Measurements from ENCODE around the gene CTNND2. TPM values are rescaled to one million over a fixed set of nuclear protein-coding genes. Genes with fewer than 3 reads are reported as not detected.

Gene CTNND2
- total RNA-seq, 1 donor from 2014 or later = 2.5 TPM

DNA sequence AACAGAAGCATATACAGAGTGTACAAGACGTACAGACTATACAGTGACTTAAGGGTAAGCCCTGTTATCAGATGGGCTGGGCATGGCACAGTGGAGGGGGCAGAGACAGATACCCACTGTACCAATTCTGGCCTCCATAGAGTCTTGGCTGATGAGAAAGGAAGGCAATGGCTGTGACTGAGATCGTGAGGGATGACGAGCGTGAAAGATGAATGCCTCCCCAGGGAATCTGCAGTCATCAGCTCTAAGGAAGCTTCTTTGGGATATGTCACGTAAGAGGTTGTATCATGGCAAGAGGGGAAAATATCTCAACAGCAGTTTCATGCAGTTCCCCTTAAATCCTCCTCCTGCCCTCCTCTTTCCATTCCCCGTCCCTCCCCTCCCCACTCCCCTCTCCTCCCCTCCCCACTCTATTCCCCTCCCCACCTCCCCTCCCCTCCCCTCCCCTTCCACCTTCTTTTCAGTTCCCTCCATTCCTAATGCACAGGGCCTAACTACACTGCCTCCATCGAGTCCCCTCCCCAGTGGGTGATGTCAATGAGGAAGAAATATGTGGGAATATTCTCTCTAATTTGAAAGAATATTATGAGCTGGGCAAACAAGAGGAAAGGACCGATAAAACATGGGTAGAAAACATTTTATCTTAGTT, 916.8 kb downstream of the CTNND2 start:
- H3K9me3 Mint-ChIP-seq (ENCODE audit: unreplicated experiment) = no peaks in the 10 kb centered on the region
- H3K4me3 Mint-ChIP-seq (ENCODE audit: unreplicated experiment) = no peak overlapping the region
- TF ChIP-seq, protein P1, sequence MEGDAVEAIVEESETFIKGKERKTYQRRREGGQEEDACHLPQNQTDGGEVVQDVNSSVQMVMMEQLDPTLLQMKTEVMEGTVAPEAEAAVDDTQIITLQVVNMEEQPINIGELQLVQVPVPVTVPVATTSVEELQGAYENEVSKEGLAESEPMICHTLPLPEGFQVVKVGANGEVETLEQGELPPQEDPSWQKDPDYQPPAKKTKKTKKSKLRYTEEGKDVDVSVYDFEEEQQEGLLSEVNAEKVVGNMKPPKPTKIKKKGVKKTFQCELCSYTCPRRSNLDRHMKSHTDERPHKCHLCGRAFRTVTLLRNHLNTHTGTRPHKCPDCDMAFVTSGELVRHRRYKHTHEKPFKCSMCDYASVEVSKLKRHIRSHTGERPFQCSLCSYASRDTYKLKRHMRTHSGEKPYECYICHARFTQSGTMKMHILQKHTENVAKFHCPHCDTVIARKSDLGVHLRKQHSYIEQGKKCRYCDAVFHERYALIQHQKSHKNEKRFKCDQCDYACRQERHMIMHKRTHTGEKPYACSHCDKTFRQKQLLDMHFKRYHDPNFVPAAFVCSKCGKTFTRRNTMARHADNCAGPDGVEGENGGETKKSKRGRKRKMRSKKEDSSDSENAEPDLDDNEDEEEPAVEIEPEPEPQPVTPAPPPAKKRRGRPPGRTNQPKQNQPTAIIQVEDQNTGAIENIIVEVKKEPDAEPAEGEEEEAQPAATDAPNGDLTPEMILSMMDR (IDR thresholded peaks at IDR 0.05) = no peak
- H3K27me3 Mint-ChIP-seq (ENCODE audit: unreplicated experiment) = peaks cover 36% of the 10 kb centered on the region
- DNase-seq (ENCODE audit: extremely low spot score, unreplicated experiment) = no peak
- H3K4me1 Mint-ChIP-seq (ENCODE audit: unreplicated experiment) = peaks cover 2% of the 10 kb centered on the region
- H3K36me3 Mint-ChIP-seq (ENCODE audit: unreplicated experiment) = no peaks in the 10 kb centered on the region
- no peak overlapping the region for H3K27ac Mint-ChIP-seq (ENCODE audit: unreplicated experiment)

DNA sequence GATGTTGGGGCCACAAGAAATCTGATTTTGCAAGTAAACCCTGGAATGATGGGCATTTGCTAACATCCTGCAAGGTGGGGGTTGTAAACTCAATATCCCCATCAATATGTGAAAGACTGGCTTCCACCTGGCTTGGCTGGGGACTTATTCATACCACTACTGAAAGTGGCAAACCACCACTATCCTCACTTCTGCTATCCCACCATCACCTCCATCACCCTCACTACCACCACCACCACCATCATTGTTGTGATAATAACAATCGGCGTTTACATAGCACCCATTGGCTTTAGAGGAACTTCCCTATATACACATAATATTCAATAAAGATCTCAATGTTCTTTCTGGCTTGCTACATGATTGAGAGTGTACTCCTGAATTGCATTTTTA, 918.5 kb downstream of the CTNND2 start:
- no peak for DNase-seq (ENCODE audit: extremely low spot score, unreplicated experiment)
- no peaks in the 10 kb centered on the region for H3K36me3 Mint-ChIP-seq (ENCODE audit: unreplicated experiment)
- TF ChIP-seq, protein P1 (IDR thresholded peaks at IDR 0.05) = no peak
- peaks cover 32% of the 10 kb centered on the region for H3K27me3 Mint-ChIP-seq (ENCODE audit: unreplicated experiment)
- peaks cover 2% of the 10 kb centered on the region for H3K4me1 Mint-ChIP-seq (ENCODE audit: unreplicated experiment)
- no peak overlapping the region for H3K27ac Mint-ChIP-seq (ENCODE audit: unreplicated experiment)
- no peaks in the 10 kb centered on the region for H3K9me3 Mint-ChIP-seq (ENCODE audit: unreplicated experiment)
- no peak overlapping the region for H3K4me3 Mint-ChIP-seq (ENCODE audit: unreplicated experiment)

DNA sequence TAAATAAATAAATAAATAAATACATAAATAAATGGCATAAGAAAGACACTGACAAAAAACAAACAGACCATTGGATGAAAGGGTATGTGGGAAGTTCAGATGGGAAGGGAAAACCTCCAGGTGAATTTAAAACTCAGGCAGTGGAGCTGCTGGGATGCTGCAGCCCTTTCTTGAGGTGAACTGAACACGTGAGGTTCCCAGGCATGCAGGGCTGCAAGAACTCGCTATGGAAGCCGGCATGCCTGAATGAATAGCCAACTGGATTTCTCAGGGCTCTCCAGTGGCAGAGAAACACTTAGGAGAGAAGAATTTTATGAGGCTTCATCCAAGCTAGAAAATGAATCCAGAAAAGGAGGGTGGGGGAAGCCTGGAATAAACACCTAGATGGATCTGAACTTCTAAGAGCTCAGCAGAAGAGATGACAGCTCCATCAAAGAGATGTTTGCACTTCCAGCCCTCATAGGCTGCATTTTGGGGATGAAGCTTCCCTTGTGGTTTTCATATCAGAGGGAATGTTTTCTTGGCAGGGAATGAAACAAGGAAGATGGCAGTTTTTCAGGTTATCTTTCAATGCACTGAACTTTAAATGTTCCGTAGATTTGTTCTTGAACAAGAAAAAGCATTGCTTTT, 919.0 kb downstream of the CTNND2 start:
- no peak overlapping the region for H3K4me3 Mint-ChIP-seq (ENCODE audit: unreplicated experiment)

DNA sequence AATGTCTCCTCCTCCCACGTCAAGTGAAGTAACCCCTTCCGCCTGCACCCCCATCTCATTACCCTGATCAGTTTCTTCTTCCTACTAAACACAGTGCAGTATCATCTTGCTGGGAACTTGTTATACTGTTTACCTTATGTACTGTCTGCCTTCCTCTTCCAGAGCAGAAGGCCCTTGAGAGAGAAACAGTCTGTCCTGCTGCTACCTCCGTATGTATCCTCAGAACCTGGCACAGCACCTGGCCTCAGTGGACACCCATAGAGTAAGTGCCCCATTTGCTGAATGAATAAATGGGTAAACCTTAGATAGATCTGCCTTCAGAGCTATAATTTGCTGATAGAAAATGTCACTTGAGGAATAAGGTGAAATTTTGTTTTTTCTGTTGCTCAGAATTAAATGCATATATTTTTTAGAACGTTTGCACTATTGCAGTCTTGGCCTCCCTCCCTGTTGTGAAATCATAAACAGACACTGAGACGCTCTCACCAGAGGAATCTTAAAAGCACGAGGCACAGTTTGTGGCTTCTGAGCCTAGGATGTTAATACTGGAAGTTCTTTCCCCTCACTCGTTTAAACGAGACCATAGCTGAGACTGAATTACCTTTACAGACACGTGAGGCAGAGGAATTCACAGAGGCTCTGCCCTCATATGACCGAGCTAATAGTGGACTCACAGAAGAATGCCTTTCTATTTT, 920.1 kb downstream of the CTNND2 start:
- TF ChIP-seq, protein P1 (IDR thresholded peaks at IDR 0.05) = no peak
- no peak overlapping the region for H3K4me3 Mint-ChIP-seq (ENCODE audit: unreplicated experiment)
- H3K36me3 Mint-ChIP-seq (ENCODE audit: unreplicated experiment) = no peaks in the 10 kb centered on the region
- peaks cover 2% of the 10 kb centered on the region for H3K4me1 Mint-ChIP-seq (ENCODE audit: unreplicated experiment)
- no peak overlapping the region for H3K27ac Mint-ChIP-seq (ENCODE audit: unreplicated experiment)
- peaks cover 31% of the 10 kb centered on the region for H3K27me3 Mint-ChIP-seq (ENCODE audit: unreplicated experiment)
- DNase-seq (ENCODE audit: extremely low spot score, unreplicated experiment) = no peak
- no peaks in the 10 kb centered on the region for H3K9me3 Mint-ChIP-seq (ENCODE audit: unreplicated experiment)

More for the DNA sequence above, 919.0 kb downstream of the CTNND2 start:
- H3K27me3 Mint-ChIP-seq (ENCODE audit: unreplicated experiment) = peaks cover 27% of the 10 kb centered on the region
- H3K9me3 Mint-ChIP-seq (ENCODE audit: unreplicated experiment) = no peaks in the 10 kb centered on the region
- H3K27ac Mint-ChIP-seq (ENCODE audit: unreplicated experiment) = no peak overlapping the region
- H3K4me1 Mint-ChIP-seq (ENCODE audit: unreplicated experiment) = peaks cover 2% of the 10 kb centered on the region
- TF ChIP-seq, protein P1 (IDR thresholded peaks at IDR 0.05) = no peak
- DNase-seq (ENCODE audit: extremely low spot score, unreplicated experiment) = no peak
- no peaks in the 10 kb centered on the region for H3K36me3 Mint-ChIP-seq (ENCODE audit: unreplicated experiment)

DNA sequence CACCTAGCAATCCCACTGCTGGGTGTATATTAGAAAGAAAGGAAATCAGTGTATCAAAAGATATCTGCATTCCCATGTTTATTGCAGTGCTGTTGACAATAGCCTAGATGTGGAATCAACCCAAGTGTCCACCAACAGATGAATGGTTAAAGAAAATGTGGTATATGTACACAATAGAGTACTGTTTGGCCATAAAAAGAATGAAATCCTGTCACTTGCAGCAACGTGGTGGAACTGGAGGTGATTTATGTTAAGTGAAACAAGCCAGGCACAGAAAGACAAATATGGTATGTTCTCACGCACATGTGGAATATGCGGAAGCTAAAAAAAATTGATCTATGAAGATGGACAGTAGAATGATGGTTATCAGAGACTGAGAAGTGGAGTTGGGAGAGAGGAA, 921.6 kb downstream of the CTNND2 start:
- Mint-ChIP-seq H3K27me3 (ENCODE audit: unreplicated experiment) (peaks cover 21% of the 10 kb centered on the region), H3K4me1 (ENCODE audit: unreplicated experiment) (no peaks in the 10 kb centered on the region), H3K4me3 (ENCODE audit: unreplicated experiment) (no peak overlapping the region), H3K27ac (ENCODE audit: unreplicated experiment) (no peak overlapping the region), H3K9me3 (ENCODE audit: unreplicated experiment) (no peaks in the 10 kb centered on the region), H3K36me3 (ENCODE audit: unreplicated experiment) (no peaks in the 10 kb centered on the region)
- TF ChIP-seq, protein P1 (IDR thresholded peaks at IDR 0.05) = no peak
- DNase-seq (ENCODE audit: extremely low spot score, unreplicated experiment) = no peak
